MG63 (cell line): ENCODE measurements around the gene MYL4. TPM values are rescaled to one million over a fixed set of nuclear protein-coding genes. Genes with fewer than 3 reads are reported as not detected.

Experiments used
- DNase-seq: peaks from one replicate; pipeline ENCODE4 v3.0.0-alpha.2; 2020
- H3K27me3 ChIP-seq: fragments of 250-450 bp; sonication (Bioruptor Pico); 2 replicates; pipeline ENCODE4 v1.5.1; 2020; ENCODE audit warnings: mild to moderate bottlenecking, moderate library complexity
- H3K36me3 ChIP-seq: fragments of 250-450 bp; sonication (Bioruptor Pico); 2 replicates; pipeline ENCODE4 v1.5.1; 2020; ENCODE audit warnings: mild to moderate bottlenecking, moderate library complexity
- H3K4me3 ChIP-seq: fragments of 250-450 bp; sonication (Bioruptor Pico); 2 replicates; pipeline ENCODE4 v1.5.1; 2020; ENCODE audit warnings: mild to moderate bottlenecking, moderate library complexity
- H3K9me3 ChIP-seq: fragments of 250-450 bp; sonication (Bioruptor Pico); 2 replicates; pipeline ENCODE4 v1.5.1; 2020; ENCODE audit warnings: mild to moderate bottlenecking, moderate library complexity
- total RNA-seq: library from RNA; depleted of rRNA; stranded (reverse); fragments of >200 nt; shearing (Covaris generic); gene quantifications from 2 replicates; pipeline ENCODE4 v1.2.3, GENCODE V29; 2014; ENCODE audit warnings: low replicate concordance

The MYL4 gene
- total RNA-seq, 1 experiment from 2014 or later, result not detected

DNA sequence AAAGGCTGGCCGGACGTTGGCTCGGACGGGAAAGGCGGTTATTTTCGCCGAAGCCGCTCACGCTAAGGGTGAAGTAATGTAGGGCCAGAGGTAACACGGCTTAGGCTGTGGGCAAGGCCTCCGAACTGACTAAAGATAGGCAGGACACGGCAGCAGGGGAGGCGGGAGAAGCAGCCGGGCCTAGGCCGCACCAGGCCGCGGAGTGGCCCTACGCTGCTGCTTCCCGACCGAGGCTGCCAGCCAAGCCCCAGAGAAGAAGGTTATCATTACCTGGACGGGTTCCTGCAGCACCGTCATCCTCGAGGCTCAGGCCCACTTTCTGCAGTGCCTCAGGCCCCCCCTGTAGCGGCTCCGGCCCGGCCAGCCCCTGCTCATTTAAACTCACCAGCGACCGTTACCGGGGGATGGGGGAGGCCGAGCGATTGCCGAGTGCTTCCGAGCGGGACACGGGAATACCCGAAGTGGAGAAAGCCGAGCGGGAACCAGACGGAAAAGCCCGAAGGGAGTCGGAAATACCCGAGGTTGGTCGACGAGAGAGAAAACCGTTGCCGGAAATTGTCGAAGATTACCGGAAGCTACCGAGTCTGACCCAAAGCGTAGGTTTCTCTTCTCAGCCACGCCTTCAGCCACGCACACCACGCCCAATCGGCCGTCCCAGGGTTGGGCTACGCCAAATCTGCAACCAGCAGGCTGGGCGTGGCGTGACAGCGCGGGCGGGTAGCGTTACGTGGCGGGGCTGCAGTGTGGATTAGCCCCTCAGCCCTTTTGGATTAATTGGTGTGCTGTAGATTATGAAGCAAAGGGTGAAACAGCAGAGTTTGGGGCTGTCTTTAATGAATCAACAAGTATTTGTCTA, 20.0 kb upstream of the MYL4 start, which contains the start of gene CDC27:
CDC27 (minus strand) TSS at position 420 of the 856 bp plus-strand sequence; CDS start at position 297, 123 bp downstream.
- Histone ChIP-seq H3K4me3 (peak within 1 kb of the TSS; percentile 72), H3K36me3 (peaks cover 22% of the 10 kb centered on the region), H3K9me3 (no peaks in the 10 kb centered on the region), H3K27me3 (no peaks in the 10 kb centered on the region)
- peak; percentile 98 for DNase-seq

GRCh38 chr17:47189732-47190237, 19.4 kb upstream of the MYL4 start:
- Histone ChIP-seq H3K27me3 (no peaks in the 10 kb centered on the region), H3K4me3 (peak overlapping the region; percentile 72), H3K9me3 (no peaks in the 10 kb centered on the region), H3K36me3 (peaks cover 19% of the 10 kb centered on the region)
- no peak for DNase-seq

GRCh38 chr17:47190243-47190642, 18.9 kb upstream of the MYL4 start:
- H3K4me3 ChIP-seq, result no peak overlapping the region
- no peaks in the 10 kb centered on the region for H3K27me3 ChIP-seq
- no peaks in the 10 kb centered on the region for H3K9me3 ChIP-seq
- DNase-seq, result no peak
- H3K36me3 ChIP-seq, result peaks cover 19% of the 10 kb centered on the region

DNA sequence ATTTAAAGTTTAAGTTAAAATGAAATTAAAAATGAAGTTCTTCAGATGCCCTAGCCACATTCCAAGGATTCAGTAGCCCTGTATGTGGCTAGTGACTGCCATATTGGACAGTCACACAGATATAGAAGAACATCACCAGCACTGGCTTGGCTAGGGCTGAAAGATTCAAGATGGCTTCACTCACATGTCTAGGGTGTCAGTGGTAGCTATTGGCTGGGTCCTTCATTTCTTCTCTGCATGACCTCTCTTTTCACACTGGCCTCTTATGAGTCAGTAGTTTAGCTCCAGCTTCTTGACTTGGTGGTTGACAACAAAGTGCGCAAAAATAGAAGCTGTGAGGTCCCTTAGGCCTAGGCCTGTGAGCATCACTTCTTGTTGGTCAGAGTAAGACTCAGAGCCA, 18.4 kb upstream of the MYL4 start:
- Histone ChIP-seq H3K9me3 (no peaks in the 10 kb centered on the region), H3K4me3 (no peak overlapping the region), H3K36me3 (peaks cover 17% of the 10 kb centered on the region), H3K27me3 (no peaks in the 10 kb centered on the region)
- no peak for DNase-seq

GRCh38 chr17:47192554-47192953, 16.6 kb upstream of the MYL4 start:
- Histone ChIP-seq H3K4me3 (no peak overlapping the region), H3K36me3 (0 out of 2 replicates have a peak, but pooled peaks cover 4% of the 10 kb centered on the region), H3K9me3 (no peaks in the 10 kb centered on the region), H3K27me3 (no peaks in the 10 kb centered on the region)
- DNase-seq, result no peak

- H3K9me3 ChIP-seq, result no peaks in the 10 kb centered on the region
- DNase-seq, result no peak
- no peaks in the 10 kb centered on the region for H3K36me3 ChIP-seq
- no peaks in the 10 kb centered on the region for H3K27me3 ChIP-seq
- H3K4me3 ChIP-seq, result no peak overlapping the region
Measured at GRCh38 chr17:47193931-47194511, 15.1 kb upstream of the MYL4 start.

DNA sequence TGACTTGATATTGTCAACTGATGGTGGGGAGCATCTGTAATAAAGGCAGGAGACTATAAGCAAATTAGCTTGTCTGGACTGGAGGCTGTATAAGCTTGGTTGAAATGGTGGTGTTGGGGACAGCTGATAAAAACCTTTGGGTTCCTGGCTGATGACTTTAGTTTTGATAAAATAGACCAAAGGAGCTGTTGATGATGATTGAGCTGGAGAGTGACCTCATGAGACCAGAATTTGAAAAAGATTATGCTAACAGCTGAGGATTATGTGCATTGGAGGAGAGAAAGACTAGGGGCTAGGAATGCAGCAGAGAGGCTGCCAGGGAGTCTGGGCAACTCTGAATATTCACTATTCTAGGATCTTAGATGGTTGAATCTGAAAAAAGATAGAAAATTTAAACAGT, 11.3 kb upstream of the MYL4 start:
- Histone ChIP-seq H3K27me3 (no peaks in the 10 kb centered on the region), H3K4me3 (no peak overlapping the region), H3K9me3 (no peaks in the 10 kb centered on the region), H3K36me3 (no peaks in the 10 kb centered on the region)
- no peak for DNase-seq

GRCh38 chr17:47199627-47200324, 9.4 kb upstream of the MYL4 start:
- H3K4me3 ChIP-seq, result no peak overlapping the region
- no peaks in the 10 kb centered on the region for H3K36me3 ChIP-seq
- DNase-seq, result no peak
- H3K9me3 ChIP-seq, result no peaks in the 10 kb centered on the region
- no peaks in the 10 kb centered on the region for H3K27me3 ChIP-seq

- DNase-seq, result no peak
- no peaks in the 10 kb centered on the region for H3K27me3 ChIP-seq
- H3K4me3 ChIP-seq, result no peak overlapping the region
- no peaks in the 10 kb centered on the region for H3K36me3 ChIP-seq
- H3K9me3 ChIP-seq, result no peaks in the 10 kb centered on the region
Measured at GRCh38 chr17:47200325-47200664, 8.9 kb upstream of the MYL4 start.

GRCh38 chr17:47201166-47201565, 8.0 kb upstream of the MYL4 start:
- no peaks in the 10 kb centered on the region for H3K27me3 ChIP-seq
- no peak overlapping the region for H3K4me3 ChIP-seq
- H3K9me3 ChIP-seq, result no peaks in the 10 kb centered on the region
- no peak for DNase-seq
- no peaks in the 10 kb centered on the region for H3K36me3 ChIP-seq

- DNase-seq, result no peak
- Histone ChIP-seq H3K4me3 (no peak overlapping the region), H3K36me3 (no peaks in the 10 kb centered on the region), H3K27me3 (no peaks in the 10 kb centered on the region), H3K9me3 (no peaks in the 10 kb centered on the region)
Measured at GRCh38 chr17:47203984-47204721, 5.0 kb upstream of the MYL4 start.

DNA sequence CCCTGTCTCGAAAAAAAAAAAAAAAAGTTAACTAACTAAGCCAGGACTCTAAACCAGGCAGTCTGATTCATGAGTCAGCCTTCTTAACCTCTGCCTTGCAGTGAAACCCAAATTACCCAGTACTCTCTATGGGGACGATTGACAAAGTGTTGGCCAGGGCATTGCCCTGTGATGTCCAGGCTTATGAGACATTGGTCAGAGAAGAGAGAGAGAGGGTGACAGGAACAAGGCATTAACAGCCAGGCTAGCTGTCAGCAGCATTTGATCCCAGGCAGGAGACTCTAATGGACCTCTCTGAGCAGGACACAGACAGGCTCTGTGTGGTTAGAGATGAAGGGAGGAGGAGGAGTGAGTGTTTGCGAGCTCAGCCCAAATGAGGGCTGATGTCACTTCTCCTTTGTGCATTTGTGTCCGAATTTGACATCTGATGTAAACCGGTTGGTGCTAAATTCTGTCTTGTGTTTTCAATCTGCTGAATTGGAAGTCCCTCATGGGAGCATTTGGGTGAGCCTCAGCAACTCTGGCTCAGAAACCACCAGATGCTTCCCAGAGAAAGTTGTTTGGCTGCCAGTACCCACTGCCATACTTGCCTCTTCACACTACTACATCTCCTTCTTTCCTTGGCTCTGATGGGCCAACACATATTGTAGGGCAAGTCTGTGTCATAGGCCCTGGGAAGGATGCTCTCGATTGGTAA, 4.3 kb upstream of the MYL4 start:
- H3K9me3 ChIP-seq, result no peaks in the 10 kb centered on the region
- no peaks in the 10 kb centered on the region for H3K36me3 ChIP-seq
- H3K4me3 ChIP-seq, result no peak overlapping the region
- no peaks in the 10 kb centered on the region for H3K27me3 ChIP-seq
- DNase-seq, result peak; percentile 25

- H3K27me3 ChIP-seq, result no peaks in the 10 kb centered on the region
- no peaks in the 10 kb centered on the region for H3K36me3 ChIP-seq
- H3K9me3 ChIP-seq, result no peaks in the 10 kb centered on the region
- peak; percentile 40 for DNase-seq
- H3K4me3 ChIP-seq, result no peak overlapping the region
Measured at GRCh38 chr17:47205419-47205963, 3.7 kb upstream of the MYL4 start.

DNA sequence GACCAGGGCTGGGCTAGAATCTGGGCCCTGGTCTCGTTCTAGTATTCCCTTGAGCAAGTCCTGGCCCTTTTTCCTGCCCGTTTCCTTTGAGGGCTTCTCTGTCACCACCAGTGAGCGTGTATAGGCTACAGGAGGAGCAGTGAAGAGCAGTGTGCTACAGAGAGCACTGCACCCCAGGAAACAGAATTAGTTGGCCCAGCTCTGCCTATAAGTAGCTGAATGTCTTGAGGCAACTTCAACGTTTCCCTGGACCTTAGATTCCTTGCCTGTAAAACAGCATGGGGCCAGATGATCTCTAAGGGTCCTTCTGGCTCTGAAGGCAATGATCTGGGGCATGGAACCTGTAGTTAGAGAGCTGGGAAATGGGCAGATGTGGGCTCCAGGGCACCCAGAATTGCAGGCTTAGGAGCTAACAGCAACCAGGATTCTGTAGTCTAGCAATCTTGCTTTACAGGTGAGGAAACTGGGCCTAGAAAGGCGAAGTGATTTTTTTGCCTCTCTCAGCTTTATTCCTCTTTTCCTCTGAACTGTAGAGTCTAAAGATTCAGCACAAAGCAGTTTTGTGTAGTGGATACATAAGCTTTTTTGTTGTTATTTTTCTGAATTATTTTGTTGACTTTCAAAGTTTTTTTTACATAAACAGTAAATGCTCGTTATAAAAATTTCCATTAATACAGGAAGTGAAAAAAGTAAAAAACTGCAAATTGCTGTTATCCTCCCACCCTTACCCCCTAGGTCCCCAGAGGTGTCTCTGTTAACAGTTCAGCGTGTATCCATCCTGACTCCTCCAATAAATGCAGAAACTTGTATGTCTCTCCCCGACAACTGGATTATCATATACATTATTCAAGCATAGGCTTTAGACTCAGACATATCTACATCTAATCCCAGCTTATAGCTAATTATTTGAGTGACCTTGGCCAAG, 1.7 kb upstream of the MYL4 start:
- Histone ChIP-seq H3K27me3 (no peaks in the 10 kb centered on the region), H3K9me3 (no peaks in the 10 kb centered on the region), H3K36me3 (no peaks in the 10 kb centered on the region), H3K4me3 (no peak overlapping the region)
- no peak for DNase-seq

GRCh38 chr17:47209499-47209898, 351 bp downstream of the MYL4 start:
- H3K4me3 ChIP-seq, result no peak overlapping the region
- H3K36me3 ChIP-seq, result no peaks in the 10 kb centered on the region
- no peaks in the 10 kb centered on the region for H3K27me3 ChIP-seq
- H3K9me3 ChIP-seq, result no peaks in the 10 kb centered on the region
- DNase-seq, result no peak
